PFSK-1 (cell line): ENCODE results near the gene HCN4.

ENCODE experiments used
- POLR2AphosphoS5 ChIP-seq: IDR thresholded peaks from 2 replicates; pipeline ENCODE4 v1.6.1; 2012; ENCODE audit warnings: low read depth, mild to moderate bottlenecking, control low read depth, low read length, moderate library complexity
- REST ChIP-seq, 2 experiments: IDR thresholded peaks; 2 replicates each; pipeline versions ENCODE4 v1.6.1 to v1.8.0; 2011 to 2012; ENCODE audit warnings: low read depth in 2 of 2, low read length in 2 of 2, control low read depth in 1 of 2, inconsistent platforms in 1 of 2, mild to moderate bottlenecking in 1 of 2, moderate library complexity in 1 of 2; ENCODE audit not compliant: insufficient read depth in 1 of 2
- TAF1 ChIP-seq: IDR thresholded peaks from 2 replicates; pipeline ENCODE4 v1.6.1; 2012; ENCODE audit warnings: low read length, control low read depth, borderline replicate concordance; ENCODE audit not compliant: insufficient read depth

- TF ChIP-seq REST (IDR thresholded peaks at IDR 0.05; ENCODE audit: insufficient read depth in 1 of 2, low read depth in 2 of 2, low read length in 2 of 2): no peak
- no peak for TF ChIP-seq POLR2AphosphoS5
- no peak for TF ChIP-seq TAF1
Measured at GRCh38 chr15:73375755-73376305, 7.1 kb upstream of the HCN4 start.
